Erythroblast (primary cell): Measurements from ENCODE around the gene STX19.

Experiments used
- GATA1 ChIP-seq: IDR thresholded peaks from 2 replicates; pipeline ENCODE4 v1.6.1; 2011; ENCODE audit warnings: low read depth, mild to moderate bottlenecking, control low read depth, low read length, moderate library complexity
- POLR2A ChIP-seq: IDR thresholded peaks from 2 replicates; pipeline ENCODE4 v1.6.1; 2011; ENCODE audit warnings: mild to moderate bottlenecking, low read length

GRCh38 chr3:94065122-94065521 lies 36.7 kb upstream of the STX19 start:
- no peak for TF ChIP-seq POLR2A
- no peak for TF ChIP-seq GATA1
